GM06990 (cell line): ENCODE data around the gene CNOT11.

Source experiments
- DNase-seq: peaks from one replicate; pipeline ENCODE4 v3.0.0-alpha.2; 2011; ENCODE audit not compliant: insufficient read length; ENCODE audit errors: extremely low read depth
- H3K27me3 ChIP-seq: replicated peaks from 2 replicates; pipeline ENCODE4 v1.6.0; 2011; ENCODE audit warnings: low read length; ENCODE audit not compliant: control insufficient read depth, insufficient read depth
- H3K36me3 ChIP-seq: 2 replicates; pipeline ENCODE4 v1.5.1; 2011; ENCODE audit warnings: low read length; ENCODE audit not compliant: control insufficient read depth, insufficient read depth
- H3K4me3 ChIP-seq: replicated peaks from 2 replicates; pipeline ENCODE4 v1.5.1; 2011; ENCODE audit warnings: low read depth, mild to moderate bottlenecking, control low read depth, low read length
- TF ChIP-seq, protein P1 (sequence below): IDR thresholded peaks from 2 replicates; pipeline ENCODE4 v1.5.1; 2011; ENCODE audit warnings: low read length, control low read depth, mild to moderate bottlenecking, inconsistent platforms; ENCODE audit not compliant: insufficient read depth, poor library complexity, severe bottlenecking

CNOT11 gene

GRCh38 chr2:101303688-101304087, 51.0 kb downstream of the CNOT11 start:
- no peaks in the 10 kb centered on the region for H3K27me3 ChIP-seq
- no peaks in the 10 kb centered on the region for H3K36me3 ChIP-seq
- no peak for DNase-seq
- TF ChIP-seq, protein P1, sequence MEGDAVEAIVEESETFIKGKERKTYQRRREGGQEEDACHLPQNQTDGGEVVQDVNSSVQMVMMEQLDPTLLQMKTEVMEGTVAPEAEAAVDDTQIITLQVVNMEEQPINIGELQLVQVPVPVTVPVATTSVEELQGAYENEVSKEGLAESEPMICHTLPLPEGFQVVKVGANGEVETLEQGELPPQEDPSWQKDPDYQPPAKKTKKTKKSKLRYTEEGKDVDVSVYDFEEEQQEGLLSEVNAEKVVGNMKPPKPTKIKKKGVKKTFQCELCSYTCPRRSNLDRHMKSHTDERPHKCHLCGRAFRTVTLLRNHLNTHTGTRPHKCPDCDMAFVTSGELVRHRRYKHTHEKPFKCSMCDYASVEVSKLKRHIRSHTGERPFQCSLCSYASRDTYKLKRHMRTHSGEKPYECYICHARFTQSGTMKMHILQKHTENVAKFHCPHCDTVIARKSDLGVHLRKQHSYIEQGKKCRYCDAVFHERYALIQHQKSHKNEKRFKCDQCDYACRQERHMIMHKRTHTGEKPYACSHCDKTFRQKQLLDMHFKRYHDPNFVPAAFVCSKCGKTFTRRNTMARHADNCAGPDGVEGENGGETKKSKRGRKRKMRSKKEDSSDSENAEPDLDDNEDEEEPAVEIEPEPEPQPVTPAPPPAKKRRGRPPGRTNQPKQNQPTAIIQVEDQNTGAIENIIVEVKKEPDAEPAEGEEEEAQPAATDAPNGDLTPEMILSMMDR, result no peak
- H3K4me3 ChIP-seq, result no peak overlapping the region

DNA sequence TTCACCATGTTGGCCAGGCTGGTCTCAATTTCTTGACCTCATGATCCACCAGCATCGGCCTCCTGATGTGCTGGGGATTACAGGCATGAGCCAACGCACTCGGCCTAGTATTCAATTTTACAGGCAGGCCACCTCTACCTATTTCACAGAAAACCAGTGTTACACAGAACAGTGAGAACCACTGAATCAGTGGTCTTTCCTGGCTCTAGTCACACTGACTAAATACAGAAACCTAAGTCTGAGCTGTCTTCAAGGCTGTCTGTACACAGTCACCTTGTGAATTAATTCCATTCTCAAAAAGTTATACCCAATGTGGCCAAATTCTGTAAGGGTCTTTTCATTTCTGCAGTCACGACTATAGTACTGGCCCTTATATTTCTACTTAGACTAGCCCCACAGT, 52.3 kb downstream of the CNOT11 start:
- Histone ChIP-seq H3K36me3 (no peaks in the 10 kb centered on the region), H3K4me3 (no peak overlapping the region), H3K27me3 (no peaks in the 10 kb centered on the region)
- DNase-seq, result no peak
- TF ChIP-seq, protein P1, result no peak

DNA sequence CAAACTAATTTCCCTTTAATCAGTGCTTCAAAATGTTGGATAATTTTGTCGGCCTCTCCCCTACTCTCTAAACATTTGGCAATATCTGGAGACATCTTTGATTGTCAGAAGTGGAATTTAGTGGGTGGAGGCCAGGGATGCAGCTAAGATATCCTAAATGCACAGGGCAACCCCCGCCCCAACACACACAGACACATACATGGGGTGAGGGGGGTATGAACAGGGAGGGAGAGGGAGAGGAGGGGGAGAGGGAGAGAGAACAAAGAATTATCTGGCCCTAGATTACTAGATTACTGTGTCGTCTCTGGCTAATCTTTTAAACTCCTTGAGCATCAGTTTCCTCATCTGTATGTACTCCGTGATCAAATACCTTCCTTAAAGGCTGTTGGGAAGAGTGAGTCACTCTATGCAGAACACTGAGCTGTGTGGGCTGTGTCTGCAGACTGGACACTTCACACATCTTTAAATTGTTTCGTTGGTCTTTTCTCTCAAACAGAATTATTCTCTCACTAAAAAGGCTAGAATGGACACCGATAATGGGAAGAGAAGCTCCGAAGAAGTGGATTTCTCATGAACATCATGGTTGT, 52.9 kb downstream of the CNOT11 start:
- TF ChIP-seq, protein P1, result no peak
- DNase-seq, result no peak
- H3K36me3 ChIP-seq, result no peaks in the 10 kb centered on the region
- no peaks in the 10 kb centered on the region for H3K27me3 ChIP-seq
- H3K4me3 ChIP-seq, result no peak overlapping the region; the same call in 1 of the 2 replicates

GRCh38 chr2:101306410-101306809, 53.7 kb downstream of the CNOT11 start:
- DNase-seq, result no peak
- Histone ChIP-seq H3K36me3 (no peaks in the 10 kb centered on the region), H3K27me3 (no peaks in the 10 kb centered on the region), H3K4me3 (peak overlapping the region; percentile 71)
- TF ChIP-seq, protein P1, result no peak

GRCh38 chr2:101307503-101307902, 54.8 kb downstream of the CNOT11 start:
- Histone ChIP-seq H3K27me3 (no peaks in the 10 kb centered on the region), H3K4me3 (peak overlapping the region; percentile 71), H3K36me3 (no peaks in the 10 kb centered on the region)
- TF ChIP-seq, protein P1, result no peak
- DNase-seq, result no peak

- TF ChIP-seq, protein P1, result no peak
- Histone ChIP-seq H3K27me3 (no peaks in the 10 kb centered on the region; the same call in 1 of the 2 replicates), H3K4me3 (peak overlapping the region; percentile 71), H3K36me3 (no peaks in the 10 kb centered on the region)
- DNase-seq, result peak; percentile 66
These were observed 55.3 kb downstream of the CNOT11 start for GRCh38 chr2:101307950-101308431.
